ENCODE measurements around the gene ABI3BP.

DNA sequence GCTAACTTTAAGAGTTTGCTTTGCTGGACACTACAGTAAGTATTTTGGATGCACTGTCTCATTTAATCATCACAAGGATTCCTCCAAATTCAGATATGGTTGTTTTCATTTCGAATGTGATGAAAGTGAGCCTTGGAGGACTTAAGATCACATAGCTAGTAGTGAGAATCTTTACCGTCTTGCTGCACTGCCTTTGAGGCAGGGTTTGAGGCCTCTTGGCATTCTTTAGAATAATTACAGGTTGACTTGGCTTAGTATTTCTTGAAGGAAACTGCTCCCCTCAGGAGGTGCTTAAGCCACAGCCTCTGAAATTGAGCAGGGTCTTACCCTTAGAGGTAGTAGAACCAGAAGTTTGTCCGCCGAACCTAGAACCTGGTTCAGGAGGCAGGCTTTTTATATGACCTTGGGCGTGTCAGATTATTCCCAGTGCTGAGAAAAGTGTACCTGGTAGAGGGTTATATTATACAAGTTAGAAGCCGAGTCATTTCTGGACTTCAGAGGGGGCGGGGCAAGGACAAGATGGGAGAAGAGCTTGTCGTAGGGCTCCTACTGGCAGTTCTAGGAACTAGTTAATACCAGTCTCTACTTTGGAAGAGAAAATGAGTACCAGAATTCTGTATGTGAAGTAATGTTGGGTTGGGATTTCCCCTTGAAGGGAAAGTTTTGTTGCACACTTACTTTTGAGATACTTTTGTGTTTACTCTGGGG, 282.8 kb downstream of the ABI3BP start:
- TF ChIP-seq GATA2 (IDR thresholded peaks at IDR 0.05; ENCODE audit: low read depth, low read length) (no peak), GATA3 (IDR thresholded peaks at IDR 0.05; ENCODE audit: low read depth, low read length) (no peak)

Data from SH-SY5Y (cell line).